RWPE2 (cell line): ENCODE data around the gene SSBP3.

Source experiments
- ATAC-seq: fragments of 200-7000 bp; cut with Tn5 transposase; 3 replicates; pipeline ENCODE4 v1.9.1; 2021; ENCODE audit warnings: low read depth
- DNase-seq: peaks from one replicate; pipeline ENCODE4 v3.0.0-alpha.2; 2020; ENCODE audit warnings: low spot score
- H3K27ac ChIP-seq: fragments of 450-650 bp; 2 replicates; pipeline ENCODE4 v1.5.1; 2017; ENCODE audit warnings: mild to moderate bottlenecking; ENCODE audit not compliant: poor library complexity, severe bottlenecking
- H3K27me3 ChIP-seq: fragments of 250-450 bp; sonication (Bioruptor Pico); 2 replicates; pipeline ENCODE4 v1.5.1; 2021; ENCODE audit warnings: mild to moderate bottlenecking, moderate library complexity; ENCODE audit not compliant: insufficient read depth, poor library complexity, severe bottlenecking
- H3K36me3 ChIP-seq: fragments of 250-450 bp; sonication (Bioruptor Pico); 2 replicates; pipeline ENCODE4 v1.5.1; 2020; ENCODE audit warnings: low read depth, mild to moderate bottlenecking, moderate library complexity
- H3K4me1 ChIP-seq: fragments of 250-450 bp; sonication (Bioruptor Pico); 2 replicates; pipeline ENCODE4 v1.5.1; 2021; ENCODE audit warnings: mild to moderate bottlenecking, moderate library complexity; ENCODE audit not compliant: insufficient read depth, poor library complexity, severe bottlenecking
- H3K4me3 ChIP-seq: fragments of 250-450 bp; sonication (Bioruptor Pico); 2 replicates; pipeline ENCODE4 v1.5.1; 2021; ENCODE audit warnings: mild to moderate bottlenecking, moderate library complexity; ENCODE audit not compliant: severe bottlenecking
- H3K9me3 ChIP-seq: fragments of 250-450 bp; sonication (Bioruptor Pico); 2 replicates; pipeline ENCODE4 v1.5.1; 2021; ENCODE audit warnings: mild to moderate bottlenecking, moderate library complexity; ENCODE audit not compliant: severe bottlenecking
- CTCF ChIP-seq: fragments of 450-650 bp; IDR thresholded peaks from one replicate; pipeline ENCODE4 v1.5.1; 2017; ENCODE audit warnings: mild to moderate bottlenecking, moderate library complexity; ENCODE audit not compliant: poor library complexity, severe bottlenecking

Gene SSBP3

GRCh38 chr1:54413295-54413694 is 7.1 kb upstream of the SSBP3 start:
- Histone ChIP-seq H3K9me3 (no peaks in the 10 kb centered on the region), H3K27ac (no peak overlapping the region), H3K4me3 (no peak overlapping the region), H3K4me1 (peaks cover 5% of the 10 kb centered on the region), H3K27me3 (no peaks in the 10 kb centered on the region), H3K36me3 (no peaks in the 10 kb centered on the region)
- ATAC-seq (peak; percentile 54), DNase-seq (no peak)
- no peak for TF ChIP-seq CTCF

- H3K4me3 ChIP-seq: no peak overlapping the region
- DNase-seq (no peak), ATAC-seq (no peak)
- no peaks in the 10 kb centered on the region for H3K27me3 ChIP-seq
- no peaks in the 10 kb centered on the region for H3K36me3 ChIP-seq
- H3K4me1 ChIP-seq: peaks cover 12% of the 10 kb centered on the region
- no peak for TF ChIP-seq CTCF
- no peak overlapping the region for H3K27ac ChIP-seq
- H3K9me3 ChIP-seq: no peaks in the 10 kb centered on the region
These were observed 4.2 kb upstream of the SSBP3 start for GRCh38 chr1:54410359-54410758.

- H3K27ac ChIP-seq: peak overlapping the region; percentile 72
These were observed 3.3 kb upstream of the SSBP3 start for GRCh38 chr1:54409156-54410142.

GRCh38 chr1:54408147-54409066 is 2.2 kb upstream of the SSBP3 start:
- TF ChIP-seq CTCF: no peak
- Histone ChIP-seq H3K27ac (peak overlapping the region; percentile 72), H3K9me3 (no peaks in the 10 kb centered on the region), H3K27me3 (no peaks in the 10 kb centered on the region), H3K4me3 (no peak overlapping the region), H3K4me1 (peaks cover 21% of the 10 kb centered on the region), H3K36me3 (no peaks in the 10 kb centered on the region)
- DNase-seq (no peak), ATAC-seq (peak; percentile 70)

More at GRCh38 chr1:54409156-54410142, 3.3 kb upstream of the SSBP3 start:
- H3K9me3 ChIP-seq: no peaks in the 10 kb centered on the region
- ATAC-seq (no peak), DNase-seq (no peak)
- no peak for TF ChIP-seq CTCF
- peaks cover 15% of the 10 kb centered on the region for H3K4me1 ChIP-seq
- no peak overlapping the region for H3K4me3 ChIP-seq
- no peaks in the 10 kb centered on the region for H3K36me3 ChIP-seq
- no peaks in the 10 kb centered on the region for H3K27me3 ChIP-seq
